ENCODE results near the gene IL34. TPM values are rescaled to one million over a fixed set of nuclear protein-coding genes. Genes with fewer than 3 reads are reported as not detected.

Gene IL34
- total and polyA plus RNA-seq, 2 of the 13 experiments (the other 11 are each of a cell fraction or from before 2014, with no cell fraction given) = 1.2 to 1.3 TPM

- TF ChIP-seq HNF1A (IDR thresholded peaks at IDR 0.05; ENCODE audit: low read depth) (no peak), HNF1A (CRISPR knock-in tag; IDR thresholded peaks at IDR 0.05; ENCODE audit: borderline replicate concordance) (peak; percentile 16; the same call in 1 of the 2 replicates), NFE2L1 (CRISPR knock-in tag; IDR thresholded peaks at IDR 0.05; ENCODE audit: borderline replicate concordance) (no peak), ZNF468 (CRISPR knock-in tag; IDR thresholded peaks at IDR 0.05) (no peak), MZF1 (CRISPR knock-in tag; IDR thresholded peaks at IDR 0.05; ENCODE audit: borderline replicate concordance) (no peak), ZNF577 (CRISPR knock-in tag; IDR thresholded peaks at IDR 0.05; ENCODE audit: borderline replicate concordance, low read depth) (no peak), FOXK2 (IDR thresholded peaks at IDR 0.05) (no peak), SIN3B (IDR thresholded peaks at IDR 0.05; ENCODE audit: low read length) (no peak), KDM3A (CRISPR knock-in tag; IDR thresholded peaks at IDR 0.05; ENCODE audit: low read depth) (no peak; the same call in 1 of the 2 replicates), RBM39 (IDR thresholded peaks at IDR 0.05; ENCODE audit: low read depth, low read length, poor library complexity, severe bottlenecking) (peak; percentile 82), MXI1 (IDR thresholded peaks at IDR 0.05; ENCODE audit: borderline replicate concordance, low read depth, low read length) (no peak), ZMYM2 (CRISPR knock-in tag; IDR thresholded peaks at IDR 0.05) (peak; percentile 59; the same call in 1 of the 2 replicates), ZNF441 (CRISPR knock-in tag; IDR thresholded peaks at IDR 0.05; ENCODE audit: borderline replicate concordance) (no peak), SMYD3 (CRISPR knock-in tag; IDR thresholded peaks at IDR 0.05) (no peak), SNAPC4 (CRISPR knock-in tag; IDR thresholded peaks at IDR 0.05) (peak; percentile 88; the same call in 1 of the 2 replicates), ZNF180 (CRISPR knock-in tag; IDR thresholded peaks at IDR 0.05; ENCODE audit: borderline replicate concordance, low read depth) (no peak), KAT2B (IDR thresholded peaks at IDR 0.05; ENCODE audit: borderline replicate concordance, low read depth, low read length) (no peak), CERS6 (CRISPR knock-in tag; IDR thresholded peaks at IDR 0.05) (no peak), HDAC1 (CRISPR knock-in tag; IDR thresholded peaks at IDR 0.05) (peak; percentile 85; the same call in 1 of the 2 replicates), RNF2 (conservative IDR thresholded peaks at IDR 0.05; ENCODE audit: low read depth) (no peak)
These were observed 35.3 kb downstream of the IL34 start (continued) for GRCh38 chr16:70681382-70682238.
